ENCODE data around the gene TCIRG1.
"Not testable (repeated sequence)": the region's sequence is repeated elsewhere in the genome, so short reads cannot be mapped to it uniquely, and the experiment has no call there.

TCIRG1 gene

GRCh38 chr11:68089679-68090078 lies 50.9 kb downstream of the TCIRG1 start:
- DNase-seq, result no peak

- no peak for DNase-seq
Measured at GRCh38 chr11:68090287-68090686, 51.5 kb downstream of the TCIRG1 start.

- DNase-seq, result peak; percentile 47 to 81
Measured at GRCh38 chr11:68090706-68091105, 51.9 kb downstream of the TCIRG1 start.

GRCh38 chr11:68092411-68092810 lies 53.6 kb downstream of the TCIRG1 start:
- no peak for DNase-seq

GRCh38 chr11:68092946-68093345 lies 54.1 kb downstream of the TCIRG1 start:
- not testable (repeated sequence) for DNase-seq

- DNase-seq, result peak in 1 of 2 donors; percentile 70
Measured at GRCh38 chr11:68093565-68093964, 54.7 kb downstream of the TCIRG1 start.

GRCh38 chr11:68096962-68097361 lies 58.1 kb downstream of the TCIRG1 start:
- DNase-seq, result no peak

GRCh38 chr11:68099057-68099456 lies 60.2 kb downstream of the TCIRG1 start:
- DNase-seq, result no peak

GRCh38 chr11:68099474-68100405 lies 60.9 kb downstream of the TCIRG1 start:
- DNase-seq, result no peak
